A673 (cell line): ENCODE results near the gene AVPR1B.

ENCODE experiments used
- CTCF ChIP-seq: fragments of 300-800, 200-600 bp; sonication (generic); conservative IDR thresholded peaks from 2 replicates; pipeline ENCODE4 v1.5.1; 2017; ENCODE audit warnings: low read depth, mild to moderate bottlenecking, antibody characterized with exemption, low read length, moderate library complexity, mixed read lengths
- EZH2 ChIP-seq: fragments of 200-600 bp; sonication (generic); IDR thresholded peaks from 2 replicates; pipeline ENCODE4 v1.6.1; 2017; ENCODE audit warnings: borderline replicate concordance, low read depth, mild to moderate bottlenecking, mixed read lengths, antibody characterized with exemption, low read length; ENCODE audit not compliant: poor library complexity, severe bottlenecking

- TF ChIP-seq CTCF (no peak), EZH2 (no peak)
Measured at GRCh38 chr1:206110161-206110560, 7.0 kb downstream of the AVPR1B start.
